HepG2 (cell line): ENCODE data around the gene ZCCHC17. TPM values are rescaled to one million over a fixed set of nuclear protein-coding genes. Genes with fewer than 3 reads are reported as not detected.
"Not testable (repeated sequence)": the region's sequence is repeated elsewhere in the genome, so short reads cannot be mapped to it uniquely, and the experiment has no call there.

Source experiments
- ATAC-seq: fragments of 200-7000 bp; cut with Tn5 transposase; 3 replicates; pipeline ENCODE4 v1.9.1; 2020; ENCODE audit warnings: mild to moderate bottlenecking, moderate library complexity
- BruUV-seq: library from RNA; stranded (reverse); fragments of 400-500 nt; replicated peaks from 2 replicates; lab custom pipeline; 2021; lab: Mats Ljungman, UMichigan
- CTCF ChIA-PET: fragments of 300-600 bp; formaldehyde crosslinking; extraction: SDS; loops from one replicate; lab custom pipeline; 2021; ENCODE audit warnings: low total read pairs, inconsistent platforms, low intra/inter-chr PET ratio; lab: Yijun Ruan, JAX
- POLR2A ChIA-PET: fragments of 350-600 bp; sonication (Branson Sonifier 250); formaldehyde crosslinking; loops from one replicate; lab custom pipeline; 2020; ENCODE audit warnings: antibody characterized with exemption, inconsistent platforms; lab: Yijun Ruan, JAX
- DNase-seq: peaks from one replicate; pipeline ENCODE4 v3.0.0-alpha.2; 2015; ENCODE audit warnings: low spot score
- FAIRE-seq: peaks from 3 replicates; lab custom pipeline; 2011; peaks lifted over from hg19 to GRCh38; lab: Jason Lieb, UNC
- H2AFZ ChIP-seq: one replicate; pipeline ENCODE4 v1.6.1; 2011; ENCODE audit warnings: low read length, inconsistent platforms
- H3K27ac ChIP-seq: fragments of 300-600 bp; 3 replicates; pipeline ENCODE4 v1.8.0; 2011; ENCODE audit warnings: mixed run types, mild to moderate bottlenecking, mixed read lengths, low read length, inconsistent platforms; ENCODE audit not compliant: insufficient read depth; ENCODE audit errors: extremely low read length
- H3K27me3 ChIP-seq, 2 experiments: fragments of 200-600 bp in 1 of 2; 2 replicates in 1 of 2; 3 replicates in 1 of 2; pipeline versions ENCODE4 v1.6.0 to v1.8.0; 2011; ENCODE audit warnings: low read length in 2 of 2, mild to moderate bottlenecking in 2 of 2, moderate library complexity in 2 of 2, inconsistent platforms in 1 of 2; ENCODE audit not compliant: insufficient read depth in 2 of 2, control insufficient read depth in 1 of 2
- H3K36me3 ChIP-seq, 2 experiments: fragments of 200-600 bp in 1 of 2; replicated peaks in 1 of 2; 2 replicates in 1 of 2; 3 replicates in 1 of 2; pipeline versions ENCODE4 v1.5.1 to v1.8.0; 2011; ENCODE audit warnings: low read length in 2 of 2, inconsistent platforms in 1 of 2; ENCODE audit not compliant: insufficient read depth in 2 of 2, control insufficient read depth in 1 of 2
- H3K4me1 ChIP-seq: 2 replicates; pipeline ENCODE4 v1.5.1; 2012; ENCODE audit warnings: low read length, inconsistent platforms; ENCODE audit not compliant: insufficient read depth
- H3K4me2 ChIP-seq: 2 replicates; pipeline ENCODE4 v1.6.0; 2011; ENCODE audit warnings: low read depth, low read length, inconsistent platforms
- H3K4me3 ChIP-seq, 3 experiments: fragments of 200-600 bp in 1 of 3; sonication (generic), shearing (Covaris generic) in 1 of 3; replicated peaks in 1 of 3; 2 replicates each; pipeline ENCODE4 v1.5.1; 2011 to 2016; ENCODE audit warnings: low read length in 3 of 3, inconsistent platforms in 2 of 3, low read depth in 2 of 3, mild to moderate bottlenecking in 2 of 3, control low read depth in 1 of 3, mixed read lengths in 1 of 3; ENCODE audit not compliant: insufficient read depth in 1 of 3
- H3K79me2 ChIP-seq: one replicate; pipeline ENCODE4 v1.6.1; 2011; ENCODE audit warnings: low read length, inconsistent platforms; ENCODE audit not compliant: insufficient read depth
- H3K9ac ChIP-seq: 2 replicates; pipeline ENCODE4 v1.6.0; 2011; ENCODE audit warnings: mild to moderate bottlenecking, low read depth, low read length, inconsistent platforms; ENCODE audit not compliant: insufficient read depth
- H3K9me3 ChIP-seq: 2 replicates; pipeline ENCODE4 v1.5.1; 2012; ENCODE audit warnings: mild to moderate bottlenecking, low read length
- H4K20me1 ChIP-seq: 2 replicates; pipeline ENCODE4 v1.6.0; 2011; ENCODE audit warnings: inconsistent platforms, mild to moderate bottlenecking, low read length, moderate library complexity; ENCODE audit not compliant: insufficient read depth
- BHLHE40 ChIP-seq: IDR thresholded peaks from 2 replicates; pipeline ENCODE4 v1.6.1; 2011; ENCODE audit warnings: low read length, improper control_type of control experiment
- ETV5 ChIP-seq: IDR thresholded peaks from 2 replicates; pipeline ENCODE4 v1.6.1; 2018; ENCODE audit warnings: missing biosample characterization, missing genetic modification reagents, inconsistent platforms, borderline replicate concordance
- FOXK1 ChIP-seq: sonication (generic); formaldehyde crosslinking; IDR thresholded peaks from 2 replicates; pipeline ENCODE4 v1.4.0; 2020; ENCODE audit warnings: low read depth, missing genetic modification reagents, borderline replicate concordance
- HMG20A ChIP-seq: IDR thresholded peaks from 2 replicates; pipeline ENCODE4 v1.6.1; 2016; ENCODE audit warnings: borderline replicate concordance
- NFYC ChIP-seq: IDR thresholded peaks from 2 replicates; pipeline ENCODE4 v1.6.1; 2016; ENCODE audit warnings: missing genetic modification reagents, missing compliant biosample characterization
- RBM39 ChIP-seq: fragments of 200-400 bp; formaldehyde crosslinking; IDR thresholded peaks from one replicate; pipeline ENCODE4 v1.6.1; 2018; ENCODE audit warnings: antibody characterized with exemption, mild to moderate bottlenecking, low read depth, low read length; ENCODE audit not compliant: poor library complexity, severe bottlenecking
- RNF2 ChIP-seq: fragments of 450-650 bp; conservative IDR thresholded peaks from 2 replicates; pipeline ENCODE4 v1.6.1; 2016; ENCODE audit warnings: low read depth
- SRSF9 ChIP-seq: fragments of 200-400 bp; formaldehyde crosslinking; IDR thresholded peaks from 2 replicates; pipeline ENCODE4 v1.6.1; 2018; ENCODE audit warnings: borderline replicate concordance, mild to moderate bottlenecking, low read depth, low read length; ENCODE audit not compliant: insufficient read depth, poor library complexity, severe bottlenecking
- WIZ ChIP-seq: sonication (generic); formaldehyde crosslinking; IDR thresholded peaks from 2 replicates; pipeline ENCODE4 v1.5.1; 2020; ENCODE audit warnings: mild to moderate bottlenecking, missing genetic modification reagents
- ZMAT3 ChIP-seq: sonication (generic); formaldehyde crosslinking; conservative IDR thresholded peaks from 2 replicates; pipeline ENCODE4 v1.7.0; 2021; ENCODE audit warnings: missing genetic modification reagents
- ZNF431 ChIP-seq: sonication (generic); formaldehyde crosslinking; IDR thresholded peaks from 2 replicates; pipeline ENCODE4 v1.9.0; 2022; ENCODE audit warnings: missing genetic modification reagents, low read depth, mild to moderate bottlenecking, borderline replicate concordance
- WGBS: methylation state at CpG from one replicate; pipeline ENCODE4 v1.1.6; 2017; ENCODE audit warnings: low lambda C conversion rate; 5-methylcytosine and 5-hydroxymethylcytosine counted together
- in situ Hi-C: cut with HindIII; loops from 2 replicates; pipeline ENCODE4 v1.10.0; 2017; ENCODE audit warnings: low pct_unique_long_range_greater_than_20kb; ENCODE audit not compliant: extremely low pct_ligation_motif_present
- intact Hi-C: fragments of 100-400 bp; cut with micrococcal nuclease; formaldehyde crosslinking; loops from one replicate; pipeline ENCODE4 v1.10.0; 2022; ENCODE audit not compliant: unreplicated experiment
- polyA plus RNA-seq, 8 experiments: library from polyadenylated mRNA; depleted of rRNA in 3 of 8; stranded (reverse) in 7 of 8; unstranded in 1 of 8; fragments of >200 nt; fragmentation: Illumina TruSeq in 4 of 8; extraction: Trizol in 4 of 8; gene quantifications; 2 replicates each; pipeline versions ENCODE4 v1.2.1 to v1.2.3, GENCODE V29; 2011 to 2016; ENCODE audit warnings: low read depth in 4 of 8, missing spikeins in 1 of 8, mixed read lengths in 1 of 8; ENCODE audit not compliant: insufficient read depth in 1 of 8
- total RNA-seq, 5 experiments: library from RNA; depleted of rRNA; stranded (reverse); fragments of >200 nt; fragmentation: Illumina TruSeq; extraction: Trizol; gene quantifications; 2 replicates each; pipeline ENCODE4 v1.2.3, GENCODE V29; 2016; ENCODE audit warnings: low read depth in 1 of 5
- TF ChIP-seq, protein P1 (sequence below): sonication (generic); formaldehyde crosslinking; IDR thresholded peaks from 2 replicates; pipeline ENCODE4 v1.8.1; 2023; ENCODE audit warnings: mild to moderate bottlenecking, inconsistent platforms, moderate library complexity, missing genetic modification reagents, borderline replicate concordance

The ZCCHC17 gene
- total and polyA plus RNA-seq, 2 of the 13 experiments (the other 11 are each of a cell fraction or from before 2014, with no cell fraction given): 20.5 to 53.0 TPM

DNA sequence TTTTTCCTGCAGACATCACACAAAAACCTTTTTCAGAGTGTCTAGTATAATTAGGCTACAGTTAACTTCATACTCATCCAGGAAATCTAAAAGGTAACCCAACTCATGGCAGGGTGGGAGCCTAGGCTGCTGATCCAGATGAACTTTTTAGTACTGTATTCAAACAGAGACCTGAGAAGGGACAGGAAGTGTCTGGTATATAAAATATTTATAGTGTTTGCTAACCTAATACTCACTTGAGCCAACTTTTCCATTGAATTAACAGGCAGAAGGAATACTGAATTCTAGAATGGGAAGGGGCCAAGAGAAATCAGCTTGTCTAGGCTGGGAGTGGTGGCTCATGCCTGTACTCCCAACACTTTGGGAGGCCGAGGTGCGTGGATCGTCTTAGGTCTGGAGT, 34.9 kb upstream of the ZCCHC17 start:
- TF ChIP-seq BHLHE40 (no peak), ETV5 (CRISPR knock-in tag) (no peak), FOXK1 (no peak), WIZ (CRISPR knock-in tag) (no peak), ZMAT3 (no peak), NFYC (CRISPR knock-in tag) (no peak), ZNF431 (no peak), RNF2 (no peak), HMG20A (no peak), RBM39 (no peak), SRSF9 (no peak)
- TF ChIP-seq, protein P1, sequence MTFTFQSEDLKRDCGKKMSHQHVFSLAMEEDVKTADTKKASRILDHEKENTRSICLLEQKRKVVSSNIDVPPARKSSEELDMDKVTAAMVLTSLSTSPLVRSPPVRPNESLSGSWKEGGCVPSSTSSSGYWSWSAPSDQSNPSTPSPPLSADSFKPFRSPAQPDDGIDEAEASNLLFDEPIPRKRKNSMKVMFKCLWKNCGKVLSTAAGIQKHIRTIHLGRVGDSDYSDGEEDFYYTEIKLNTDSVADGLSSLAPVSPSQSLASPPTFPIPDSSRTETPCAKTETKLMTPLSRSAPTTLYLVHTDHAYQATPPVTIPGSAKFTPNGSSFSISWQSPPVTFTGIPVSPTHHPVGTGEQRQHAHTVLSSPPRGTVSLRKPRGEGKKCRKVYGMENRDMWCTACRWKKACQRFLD (CRISPR knock-in tag): no peak
- no TSS peak for BruUV-seq
- WGBS: 88% methylated on average over 3 of the region's 3 CpGs
- Histone ChIP-seq H3K79me2 (no peaks in the 10 kb centered on the region), H2AFZ (no peak overlapping the region), H3K27ac (no peak overlapping the region), H3K27me3 (no peaks in the 10 kb centered on the region), H3K9me3 (no peaks in the 10 kb centered on the region), H4K20me1 (no peaks in the 10 kb centered on the region), H3K4me3 (no peak overlapping the region), H3K4me2 (no peak overlapping the region), H3K36me3 (peaks cover 24 to 73% of the 10 kb centered on the region in 2 experiments), H3K4me1 (no peaks in the 10 kb centered on the region), H3K9ac (no peak overlapping the region)
- DNase-seq: no peak
- no peak for FAIRE-seq
- in situ Hi-C loops (no loop called here), intact Hi-C loops (no loop called here)
- ChIA-PET CTCF (no interaction called here), POLR2A (no interaction called here)
- ATAC-seq: no peak

DNA sequence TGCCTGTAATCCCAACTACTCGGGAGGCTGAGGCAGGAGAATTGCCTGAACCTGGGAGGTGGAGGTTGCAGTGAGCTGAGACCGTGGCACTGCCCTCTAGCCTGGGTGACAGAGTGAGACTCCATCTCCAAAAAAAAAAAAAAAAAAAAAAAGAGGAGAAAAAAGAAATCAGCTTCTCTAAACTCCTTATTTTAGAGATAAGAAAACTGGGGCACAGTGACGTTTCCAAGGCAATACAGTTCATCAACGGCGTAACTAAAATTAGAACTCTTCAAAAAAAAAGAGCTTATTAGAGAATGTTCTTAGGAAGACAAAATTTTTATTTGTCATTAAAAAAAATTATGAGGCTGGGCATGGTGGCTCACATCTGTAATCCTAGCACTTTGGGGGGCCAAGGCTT, 34.4 kb upstream of the ZCCHC17 start:
- CTCF ChIA-PET, H4K20me1 ChIP-seq, H3K9me3 ChIP-seq, FAIRE-seq, DNase-seq, H3K4me3 ChIP-seq, ATAC-seq, H3K79me2 ChIP-seq, intact Hi-C loops, POLR2A ChIA-PET, H2AFZ ChIP-seq, BruUV-seq, H3K27me3 ChIP-seq, H3K4me2 ChIP-seq, in situ Hi-C loops, H3K27ac ChIP-seq, H3K9ac ChIP-seq, H3K4me1 ChIP-seq: not testable (repeated sequence)
- peaks cover 26 to 76% of the 10 kb centered on the region in 2 experiments for H3K36me3 ChIP-seq
- over 99% methylated on average over 5 of the region's 5 CpGs for WGBS
